Ecto neural progenitor cell (in vitro differentiated cells): ENCODE measurements around the gene PTPRS.
"Not testable (repeated sequence)": the region's sequence is repeated elsewhere in the genome, so short reads cannot be mapped to it uniquely, and the experiment has no call there.

ENCODE experiments used
- DNase-seq: peaks from one replicate; pipeline ENCODE4 v3.0.0-alpha.2; 2018; ENCODE audit warnings: low spot score

Gene PTPRS

GRCh38 chr19:5340637-5341447 is at the start of gene PTPRS:
PTPRS (minus strand) TSS chr19:5340812; CDS start chr19:5286140, 54,672 bp downstream.
- peak; percentile 94 for DNase-seq

GRCh38 chr19:5389353-5389752 is 48.7 kb upstream of the PTPRS start:
- DNase-seq: no peak

DNA sequence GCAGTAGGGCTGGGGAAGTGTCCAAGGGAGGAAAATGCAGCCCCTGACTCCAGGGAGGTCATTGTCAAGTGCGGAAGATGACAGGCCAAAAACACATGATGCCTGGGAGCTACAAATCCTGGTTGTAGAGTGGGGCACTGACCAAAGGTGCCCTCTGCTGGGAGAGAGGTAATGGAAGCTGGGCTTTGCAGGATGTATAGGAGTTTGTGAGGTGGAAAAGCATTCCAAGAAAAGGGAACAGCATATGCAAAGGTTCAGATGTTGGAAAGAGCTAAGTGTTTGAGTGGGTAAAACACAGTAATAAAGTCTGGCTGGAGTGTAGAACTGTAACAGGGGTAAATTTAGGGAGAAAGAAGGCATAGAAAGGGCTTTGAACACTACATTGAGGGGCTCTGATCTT is 46.9 kb upstream of the PTPRS start:
- no peak for DNase-seq

DNA sequence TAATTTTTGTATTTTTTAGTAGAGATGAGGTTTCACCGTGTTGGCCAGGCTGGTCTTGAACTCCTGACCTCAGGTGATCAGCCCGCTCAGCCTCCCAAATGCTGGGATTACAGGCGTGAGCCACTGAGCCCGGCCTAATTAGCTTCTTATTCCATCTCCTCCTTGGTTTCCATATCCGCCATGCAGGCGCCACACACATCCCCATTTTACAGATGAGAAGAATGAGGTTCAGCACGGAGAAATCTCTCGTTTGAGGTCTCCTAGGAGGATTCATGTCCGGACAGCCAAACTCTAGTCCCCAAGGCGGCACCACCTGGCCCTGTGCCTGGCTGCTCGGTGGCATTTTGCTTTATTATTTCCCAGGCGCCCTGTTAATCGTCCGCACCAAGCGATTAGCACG is 46.2 kb upstream of the PTPRS start:
- DNase-seq: no peak

DNA sequence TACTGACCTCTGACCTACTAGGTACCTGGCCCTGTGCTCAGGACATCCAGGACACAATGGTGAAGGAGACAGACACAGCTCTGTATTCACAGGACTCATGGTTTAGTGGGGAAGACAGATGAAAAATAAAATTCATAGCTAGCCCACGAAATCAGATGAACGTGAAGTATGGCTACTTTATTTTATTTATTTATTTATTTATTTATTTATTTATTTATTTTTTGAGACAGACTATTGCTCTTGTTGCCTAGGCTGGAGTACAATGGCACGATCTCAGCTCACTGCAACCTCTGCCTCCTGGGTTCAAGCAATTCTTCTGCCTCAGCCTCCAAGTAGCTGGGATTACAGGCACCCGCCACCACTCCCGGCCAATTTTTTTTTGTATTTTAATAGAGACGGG is 40.6 kb upstream of the PTPRS start:
- not testable (repeated sequence) for DNase-seq

GRCh38 chr19:5380215-5380919 is 39.8 kb upstream of the PTPRS start:
- no peak for DNase-seq

DNA sequence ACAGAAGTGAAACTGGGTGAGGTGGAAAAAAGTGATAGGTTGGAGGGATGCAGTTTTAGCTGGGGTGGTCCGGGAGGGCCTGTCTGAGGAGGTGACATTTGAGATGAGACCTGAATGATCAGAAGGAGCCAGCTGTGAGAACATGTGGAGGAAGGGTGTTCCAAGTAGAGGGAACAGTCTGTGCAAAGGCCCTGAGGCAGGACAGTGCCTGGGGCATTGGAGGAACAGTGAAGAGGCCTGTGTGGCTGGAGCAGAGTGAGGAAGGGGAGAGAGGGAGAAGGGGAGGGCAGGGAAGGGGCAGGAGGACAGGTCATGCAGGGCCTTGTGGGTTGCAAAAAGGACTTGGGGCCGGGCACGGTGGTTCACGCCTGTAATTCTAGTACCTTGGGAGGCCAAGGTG is 36.3 kb upstream of the PTPRS start:
- DNase-seq: no peak

GRCh38 chr19:5372572-5373200 is 32.1 kb upstream of the PTPRS start:
- DNase-seq: no peak

DNA sequence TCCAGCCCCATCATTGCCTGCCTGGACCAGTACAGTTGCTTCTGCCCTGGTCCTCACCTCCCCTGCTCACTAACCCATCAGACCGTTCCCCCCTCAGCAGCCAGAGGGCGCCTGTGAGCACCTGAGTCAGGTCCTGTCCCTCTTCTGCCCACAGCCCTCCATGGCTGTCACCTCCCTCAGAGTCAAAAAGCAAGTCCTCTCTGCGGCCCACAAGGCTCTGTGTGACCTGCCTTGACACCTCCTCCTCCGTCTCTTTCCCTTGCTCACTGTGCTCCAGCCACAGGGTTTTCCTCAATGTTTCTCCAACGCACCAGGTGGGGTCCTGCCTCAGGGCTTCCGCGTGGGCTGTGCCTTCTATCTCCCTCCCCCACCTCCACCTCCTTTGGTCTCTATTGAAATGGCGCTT is 29.4 kb upstream of the PTPRS start:
- peak; percentile 80 for DNase-seq

DNA sequence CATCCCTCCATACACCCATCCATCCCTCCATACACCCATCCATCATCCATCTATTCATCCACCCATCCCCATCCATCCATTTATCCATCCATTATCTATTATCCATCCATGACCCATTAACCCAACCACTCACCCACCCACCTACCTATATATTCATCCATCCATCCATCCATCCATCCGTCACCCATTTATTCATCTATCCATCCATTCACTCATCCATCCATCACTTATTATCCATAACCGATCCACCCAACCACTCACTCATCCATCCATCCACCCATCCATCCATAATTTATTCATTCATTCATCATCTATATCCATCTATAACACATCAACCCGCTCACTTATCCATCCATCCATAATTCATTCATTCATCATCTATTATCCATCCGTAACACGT is 28.7 kb upstream of the PTPRS start:
- DNase-seq: no peak

- no peak for DNase-seq
Observed at GRCh38 chr19:5367530-5368133, 27.0 kb upstream of the PTPRS start.

- no peak for DNase-seq
Observed at GRCh38 chr19:5365905-5366304, 25.3 kb upstream of the PTPRS start.

DNA sequence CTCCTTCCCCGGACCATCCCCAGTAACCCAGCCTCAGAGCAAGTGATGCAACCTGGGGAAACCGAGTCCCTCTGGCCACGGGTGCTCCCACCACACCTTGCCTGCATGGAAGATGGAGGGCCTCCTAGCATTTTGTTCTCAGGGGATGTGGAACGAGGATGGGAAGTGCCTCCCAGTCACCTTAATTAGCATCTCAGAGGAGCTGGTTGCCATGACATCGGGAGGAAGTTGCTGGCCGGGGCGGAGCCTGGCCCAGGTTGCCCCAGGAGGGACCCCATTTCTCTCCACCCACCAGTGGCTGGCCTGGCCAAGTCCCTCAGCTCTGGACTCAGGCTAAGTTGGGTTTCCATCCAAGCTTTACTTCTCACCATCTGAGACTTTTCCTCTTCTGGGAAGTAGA is 24.1 kb upstream of the PTPRS start:
- no peak for DNase-seq

- DNase-seq: not testable (repeated sequence)
Observed at GRCh38 chr19:5361839-5362238, 21.2 kb upstream of the PTPRS start.

- DNase-seq: no peak
Observed at GRCh38 chr19:5361407-5361806, 20.8 kb upstream of the PTPRS start.

- no peak for DNase-seq
Observed at GRCh38 chr19:5360003-5360780, 19.6 kb upstream of the PTPRS start.

DNA sequence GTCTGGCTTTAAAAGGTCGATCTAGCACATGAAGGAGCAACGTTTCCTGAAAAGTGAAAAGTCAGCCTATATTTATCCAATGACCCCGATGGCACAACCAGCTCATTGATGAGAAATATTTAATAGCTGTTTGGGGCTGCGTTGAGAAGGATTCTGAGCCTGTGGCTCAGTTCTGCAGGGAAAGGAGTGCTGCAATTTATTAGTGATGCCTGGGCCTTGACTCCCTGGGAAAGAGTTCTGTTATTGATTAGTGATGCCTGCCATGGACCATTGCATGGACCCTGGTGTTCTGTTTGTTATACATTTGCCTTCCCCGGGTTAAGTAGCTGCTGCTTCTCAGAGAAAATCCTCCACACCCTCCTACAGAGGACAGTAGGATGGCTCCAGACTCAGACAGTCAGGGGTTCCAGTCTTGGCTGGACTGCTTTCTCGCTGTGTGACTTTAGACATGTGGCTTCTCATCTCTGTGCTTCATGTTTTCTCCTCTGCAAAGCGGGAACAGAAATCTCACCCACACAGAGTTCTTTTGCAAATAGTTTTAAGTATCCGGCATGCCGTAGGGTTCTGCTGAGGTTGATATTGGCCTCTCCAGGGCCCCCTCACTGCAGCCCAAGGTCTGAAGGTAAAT is 17.7 kb upstream of the PTPRS start:
- no peak for DNase-seq

DNA sequence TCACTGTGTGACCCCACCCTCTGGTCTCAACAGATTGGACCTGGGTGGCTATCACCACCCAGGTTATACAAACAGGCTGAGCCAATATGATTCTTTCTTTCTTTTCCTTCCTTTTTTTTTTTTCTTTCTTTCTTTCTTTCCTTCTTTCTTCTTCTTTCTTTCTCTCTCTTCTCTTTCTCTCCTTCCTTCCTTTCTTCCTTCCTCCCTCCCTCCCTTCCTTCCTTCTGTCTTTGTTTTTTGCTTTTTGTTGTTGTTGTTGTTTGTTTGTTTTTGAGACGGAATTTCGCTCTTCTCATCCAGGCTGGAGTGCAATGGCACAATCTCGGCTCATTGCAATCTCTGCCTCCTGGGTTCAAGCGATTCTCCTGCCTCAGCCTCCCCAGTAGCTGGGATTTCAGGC is 17.0 kb upstream of the PTPRS start:
- DNase-seq: no peak

- no peak for DNase-seq
Observed at GRCh38 chr19:5356918-5357317, 16.3 kb upstream of the PTPRS start.

DNA sequence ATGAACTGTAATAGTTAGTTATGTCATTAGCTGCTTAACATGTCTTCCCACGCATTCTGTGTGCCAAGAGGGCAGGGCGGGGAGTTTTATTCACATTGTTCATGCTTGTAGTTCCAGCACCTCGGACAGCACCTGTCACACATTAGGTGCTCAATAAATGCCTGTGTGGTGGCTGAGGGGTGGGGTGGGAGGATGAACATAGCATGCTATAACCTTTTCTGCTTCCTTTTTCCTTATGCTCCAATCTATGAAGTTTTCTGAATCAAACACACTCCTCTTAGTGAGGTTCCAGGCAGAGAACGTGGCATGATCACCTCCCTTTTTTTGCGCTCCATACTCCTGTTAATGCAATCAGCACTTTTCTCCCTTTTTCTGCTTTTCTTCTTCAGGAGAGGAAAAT is 15.8 kb upstream of the PTPRS start:
- DNase-seq: no peak

DNA sequence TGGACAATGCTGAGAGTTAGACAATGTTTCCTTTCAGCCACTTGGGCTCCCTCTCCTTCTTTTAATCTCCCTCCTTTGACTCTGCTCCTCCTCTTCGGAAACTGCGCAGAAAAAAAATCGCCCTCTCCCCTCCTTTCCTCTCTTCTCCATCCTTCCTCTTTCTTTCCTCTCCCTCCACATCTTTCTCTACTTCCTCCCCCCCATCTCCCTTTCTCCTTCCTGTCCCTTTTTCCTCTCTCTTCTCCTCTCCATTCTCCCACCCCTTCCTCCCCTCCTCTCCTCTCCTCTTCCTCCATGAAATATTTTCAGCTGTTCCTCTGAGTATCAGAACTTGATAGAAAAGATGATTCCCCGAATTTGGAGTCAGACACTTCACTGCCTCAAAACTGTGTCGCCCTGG is 15.1 kb upstream of the PTPRS start:
- DNase-seq: no peak
